H1 (cell line): Measurements from ENCODE around the gene SGCE. TPM values are rescaled to one million over a fixed set of nuclear protein-coding genes. Genes with fewer than 3 reads are reported as not detected.

Experiments
- CTCF ChIA-PET: fragments of 300-600 bp; sonication (Branson Sonifier 250); formaldehyde crosslinking; loops from one replicate; lab custom pipeline; 2021; ENCODE audit not compliant: partially characterized antibody; lab: Charles Lee
- POLR2A ChIA-PET: fragments of 300-600 bp; sonication (Branson Sonifier 250); formaldehyde crosslinking; loops from one replicate; lab custom pipeline; 2021; ENCODE audit warnings: inconsistent platforms; ENCODE audit not compliant: partially characterized antibody; lab: Charles Lee
- DNase-seq, 2 experiments: peaks; one replicate each; pipeline versions ENCODE4 v3.0.0 to v3.0.0-alpha.2; 2010 to 2022; ENCODE audit warnings: low spot score in 2 of 2, low read depth in 1 of 2, mixed read lengths in 1 of 2
- FAIRE-seq: peaks from 2 replicates; lab custom pipeline; 2011; peaks lifted over from hg19 to GRCh38; lab: Jason Lieb, UNC
- H2AFZ ChIP-seq: 2 replicates; pipeline ENCODE4 v1.8.1; 2012; ENCODE audit warnings: low read length, inconsistent platforms
- H2AK5ac ChIP-seq: 2 replicates; pipeline ENCODE4 v1.6.1; 2013; ENCODE audit warnings: low read depth, low read length
- H2BK120ac ChIP-seq: replicated peaks from 2 replicates; pipeline ENCODE3; 2013; ENCODE audit warnings: low read depth, low read length, inconsistent platforms
- H2BK12ac ChIP-seq: 2 replicates; pipeline ENCODE4 v1.6.1; 2013; ENCODE audit warnings: low read depth, low read length
- H2BK15ac ChIP-seq: 2 replicates; pipeline ENCODE4 v1.6.1; 2013; ENCODE audit warnings: low read length
- H2BK20ac ChIP-seq: 2 replicates; pipeline ENCODE4 v1.6.1; 2013; ENCODE audit warnings: low read length
- H2BK5ac ChIP-seq: 2 replicates; pipeline ENCODE4 v1.6.1; 2013; ENCODE audit warnings: low read depth, low read length
- H3K14ac ChIP-seq: 2 replicates; pipeline ENCODE4 v1.6.1; 2013; ENCODE audit warnings: inconsistent platforms; ENCODE audit not compliant: insufficient read length
- H3K18ac ChIP-seq: 2 replicates; pipeline ENCODE4 v1.6.1; 2013; ENCODE audit warnings: low read length; ENCODE audit errors: extremely low read depth
- H3K23ac ChIP-seq: 2 replicates; pipeline ENCODE4 v1.6.1; 2013; ENCODE audit warnings: inconsistent platforms; ENCODE audit not compliant: insufficient read length
- H3K23me2 ChIP-seq: 2 replicates; pipeline ENCODE4 v1.6.1; 2013; ENCODE audit warnings: low read depth, low read length
- H3K27ac ChIP-seq: 2 replicates; pipeline ENCODE4 v1.6.1; 2011; ENCODE audit warnings: low read depth, low read length, inconsistent platforms
- H3K27me3 ChIP-seq, 4 experiments: replicated peaks in 1 of 4; 1 replicate in 1 of 4; 2 replicates in 3 of 4; pipeline versions ENCODE4 v1.6.1 to v1.8.1; 2011 to 2013; ENCODE audit warnings: low read length in 3 of 4, mild to moderate bottlenecking in 3 of 4, inconsistent platforms in 2 of 4, mixed read lengths in 2 of 4, moderate library complexity in 1 of 4; ENCODE audit not compliant: control insufficient read depth in 3 of 4, insufficient read depth in 3 of 4; ENCODE audit errors: extremely low read depth in 1 of 4
- H3K36me3 ChIP-seq, 4 experiments: 2 replicates each; pipeline versions ENCODE4 v1.6.1 to v1.8.1; 2011 to 2013; ENCODE audit warnings: mild to moderate bottlenecking in 4 of 4, low read length in 3 of 4, moderate library complexity in 2 of 4, control low read depth in 1 of 4, inconsistent platforms in 1 of 4; ENCODE audit not compliant: insufficient read depth in 4 of 4, control insufficient read depth in 2 of 4
- H3K4ac ChIP-seq: replicated peaks from 2 replicates; pipeline ENCODE3; 2013; ENCODE audit warnings: low read length, low read depth, mixed read lengths, inconsistent platforms; ENCODE audit not compliant: insufficient read length
- H3K4me1 ChIP-seq, 4 experiments: replicated peaks in 1 of 4; 1 replicate in 1 of 4; 2 replicates in 3 of 4; pipeline versions ENCODE4 v1.6.1 to v1.8.1; 2011 to 2013; ENCODE audit warnings: low read length in 3 of 4, inconsistent platforms in 2 of 4, mixed read lengths in 1 of 4; ENCODE audit not compliant: insufficient read depth in 4 of 4, control insufficient read depth in 3 of 4
- H3K4me2 ChIP-seq, 2 experiments: 2 replicates each; pipeline versions ENCODE4 v1.6.1 to v1.8.1; 2011 to 2013; ENCODE audit warnings: low read depth in 2 of 2, low read length in 2 of 2, control low read depth in 1 of 2, inconsistent platforms in 1 of 2, mild to moderate bottlenecking in 1 of 2; ENCODE audit not compliant: insufficient read depth in 1 of 2
- H3K4me3 ChIP-seq, 4 experiments: fragments of 200-600, 300-600 bp in 1 of 4; sonication (generic), shearing (Covaris generic), sonication (Bioruptor Twin) in 1 of 4; 2 replicates each; pipeline versions ENCODE4 v1.5.1 to v1.8.1; 2011 to 2016; ENCODE audit warnings: low read length in 4 of 4, low read depth in 3 of 4, control low read depth in 2 of 4, inconsistent platforms in 2 of 4, mild to moderate bottlenecking in 2 of 4, mixed read lengths in 1 of 4, moderate library complexity in 1 of 4; ENCODE audit not compliant: insufficient read depth in 2 of 4; ENCODE audit errors: extremely low read depth in 1 of 4
- H3K56ac ChIP-seq: replicated peaks from 2 replicates; pipeline ENCODE3; 2013; ENCODE audit warnings: low read depth, mild to moderate bottlenecking, mixed read lengths, low read length, inconsistent platforms; ENCODE audit not compliant: insufficient read length
- H3K79me1 ChIP-seq: 2 replicates; pipeline ENCODE4 v1.6.1; 2013; ENCODE audit warnings: low read depth, low read length, control low read depth
- H3K79me2 ChIP-seq, 2 experiments: 2 replicates each; pipeline versions ENCODE4 v1.6.1 to v1.8.1; 2012 to 2013; ENCODE audit warnings: low read length in 2 of 2, mild to moderate bottlenecking in 2 of 2, inconsistent platforms in 1 of 2; ENCODE audit not compliant: insufficient read depth in 2 of 2, control insufficient read depth in 1 of 2
- H3K9ac ChIP-seq, 4 experiments: replicated peaks in 1 of 4; 1 replicate in 1 of 4; 2 replicates in 3 of 4; pipeline versions ENCODE4 v1.6.1 to v1.8.1; 2011 to 2013; ENCODE audit warnings: low read depth in 3 of 4, low read length in 3 of 4, control low read depth in 2 of 4, mild to moderate bottlenecking in 2 of 4, moderate library complexity in 2 of 4, inconsistent platforms in 1 of 4; ENCODE audit errors: extremely low read depth in 1 of 4
- H3K9me3 ChIP-seq, 2 experiments: 2 replicates each; pipeline versions ENCODE4 v1.6.1 to v1.8.1; 2012 to 2013; ENCODE audit warnings: mild to moderate bottlenecking in 2 of 2, moderate library complexity in 2 of 2, control low read depth in 1 of 2, inconsistent platforms in 1 of 2, low read depth in 1 of 2, low read length in 1 of 2, mixed read lengths in 1 of 2; ENCODE audit not compliant: insufficient read depth in 2 of 2
- H4K20me1 ChIP-seq, 2 experiments: replicated peaks in 1 of 2; 2 replicates each; pipeline versions ENCODE3 to v1.8.1; 2011 to 2013; ENCODE audit warnings: inconsistent platforms in 2 of 2, low read length in 2 of 2, mild to moderate bottlenecking in 1 of 2; ENCODE audit not compliant: insufficient read depth in 2 of 2, control insufficient read depth in 1 of 2
- H4K5ac ChIP-seq: 2 replicates; pipeline ENCODE4 v1.6.1; 2013; ENCODE audit warnings: low read length, low read depth, mixed read lengths, inconsistent platforms; ENCODE audit not compliant: insufficient read length
- H4K8ac ChIP-seq: 2 replicates; pipeline ENCODE4 v1.8.0; 2013; ENCODE audit warnings: mild to moderate bottlenecking, moderate library complexity, low read length, inconsistent platforms; ENCODE audit not compliant: insufficient read depth; ENCODE audit errors: extremely low read depth
- H4K91ac ChIP-seq: replicated peaks from 2 replicates; pipeline ENCODE3; 2013; ENCODE audit warnings: low read length, mixed read lengths, inconsistent platforms; ENCODE audit not compliant: insufficient read length
- ASH2L ChIP-seq: fragments of 200-600, 300-600 bp; sonication (generic); IDR thresholded peaks from one replicate; pipeline ENCODE4 v1.7.1; 2017; ENCODE audit warnings: low read length
- BCL11A ChIP-seq, 2 experiments: IDR thresholded peaks; one replicate each; pipeline ENCODE4 v1.6.1; 2011; ENCODE audit warnings: low read depth in 2 of 2, low read length in 2 of 2, mild to moderate bottlenecking in 2 of 2
- FOSL1 ChIP-seq: IDR thresholded peaks from 2 replicates; pipeline ENCODE4 v1.6.1; 2011; ENCODE audit warnings: mild to moderate bottlenecking, low read depth, low read length, moderate library complexity; ENCODE audit not compliant: insufficient read depth
- HDAC6 ChIP-seq: IDR thresholded peaks from one replicate; pipeline ENCODE4 v1.7.1; 2012; ENCODE audit warnings: low read depth, mild to moderate bottlenecking, inconsistent platforms, low read length, moderate library complexity
- KDM5A ChIP-seq: fragments of 200-600 bp; IDR thresholded peaks from 2 replicates; pipeline ENCODE4 v1.7.1; 2012; ENCODE audit warnings: mild to moderate bottlenecking, low read length, inconsistent platforms, mixed read lengths
- NRF1 ChIP-seq: IDR thresholded peaks from 2 replicates; pipeline ENCODE4 v1.6.1; 2011; ENCODE audit warnings: mild to moderate bottlenecking, low read depth, low read length, improper control_type of control experiment
- PHF8 ChIP-seq: fragments of 200-600 bp; sonication (generic); conservative IDR thresholded peaks from 2 replicates; pipeline ENCODE4 v1.7.1; 2012; ENCODE audit warnings: low read depth, mild to moderate bottlenecking, inconsistent platforms, low read length, moderate library complexity
- SAP30 ChIP-seq: fragments of 300-600 bp; sonication (generic); IDR thresholded peaks from 2 replicates; pipeline ENCODE4 v1.7.1; 2012; ENCODE audit warnings: low read length, moderate library complexity, mild to moderate bottlenecking, inconsistent platforms; ENCODE audit not compliant: insufficient read depth, insufficient replicate concordance
- SIN3A ChIP-seq, 2 experiments: IDR thresholded peaks in 1 of 2; conservative IDR thresholded peaks in 1 of 2; 2 replicates each; pipeline ENCODE4 v1.6.1; 2011 to 2012; ENCODE audit warnings: low read length in 2 of 2, improper control_type of control experiment in 1 of 2, low read depth in 1 of 2, mild to moderate bottlenecking in 1 of 2
- TAF1 ChIP-seq: IDR thresholded peaks from 2 replicates; pipeline ENCODE4 v1.6.1; 2011; ENCODE audit warnings: mild to moderate bottlenecking, low read depth, low read length
- YY1 ChIP-seq: IDR thresholded peaks from 2 replicates; pipeline ENCODE4 v1.6.1; 2011; ENCODE audit warnings: low read depth, mild to moderate bottlenecking, low read length
- WGBS, 2 experiments: shearing (Covaris generic) in 1 of 2; methylation state at CpG; one replicate each; pipeline versions ENCODE4 v1.1.6 to v1.1.7; 2013 to 2015; ENCODE audit warnings: low lambda C conversion rate in 2 of 2, mixed read lengths in 2 of 2, inconsistent platforms in 1 of 2, low coverage in 1 of 2, missing lambda C conversion rate in 1 of 2; ENCODE audit not compliant: insufficient replicate concordance in 2 of 2, insufficient coverage in 1 of 2, insufficient read length in 1 of 2; ENCODE audit errors: extremely low coverage in 1 of 2, missing lambda C conversion rate in 1 of 2; 5-methylcytosine and 5-hydroxymethylcytosine counted together
- polyA plus RNA-seq, 7 experiments: library from polyadenylated mRNA; depleted of rRNA in 3 of 7; stranded (reverse) in 5 of 7; unstranded in 2 of 7; fragments of >200 nt in 5 of 7; fragments of 200-250 nt in 2 of 7; gene quantifications; 1 replicate in 5 of 7; 2 replicates in 1 of 7; 4 replicates in 1 of 7; pipeline versions ENCODE4 v1.2.1 to v1.2.3, GENCODE V29; 2011 to 2013; ENCODE audit warnings: missing spikeins in 2 of 7, mixed read lengths in 2 of 7
- total RNA-seq: library from RNA; stranded (reverse); fragmentation: NEBNext Ultra II Directional; extraction: Animal tissue kit (Norgen Biotek cat#: 25700); gene quantifications from 2 replicates; pipeline ENCODE4 v1.2.1, GENCODE V29; 2021
- TF ChIP-seq, protein P1 (sequence below): IDR thresholded peaks from 2 replicates; pipeline ENCODE4 v1.6.1; 2012; ENCODE audit warnings: low read length, inconsistent platforms

The SGCE gene
- total and polyA plus RNA-seq, 2 of the 8 experiments (the other 6 are each of a cell fraction or from before 2014, with no cell fraction given), result 12.8 to 25.0 TPM

DNA sequence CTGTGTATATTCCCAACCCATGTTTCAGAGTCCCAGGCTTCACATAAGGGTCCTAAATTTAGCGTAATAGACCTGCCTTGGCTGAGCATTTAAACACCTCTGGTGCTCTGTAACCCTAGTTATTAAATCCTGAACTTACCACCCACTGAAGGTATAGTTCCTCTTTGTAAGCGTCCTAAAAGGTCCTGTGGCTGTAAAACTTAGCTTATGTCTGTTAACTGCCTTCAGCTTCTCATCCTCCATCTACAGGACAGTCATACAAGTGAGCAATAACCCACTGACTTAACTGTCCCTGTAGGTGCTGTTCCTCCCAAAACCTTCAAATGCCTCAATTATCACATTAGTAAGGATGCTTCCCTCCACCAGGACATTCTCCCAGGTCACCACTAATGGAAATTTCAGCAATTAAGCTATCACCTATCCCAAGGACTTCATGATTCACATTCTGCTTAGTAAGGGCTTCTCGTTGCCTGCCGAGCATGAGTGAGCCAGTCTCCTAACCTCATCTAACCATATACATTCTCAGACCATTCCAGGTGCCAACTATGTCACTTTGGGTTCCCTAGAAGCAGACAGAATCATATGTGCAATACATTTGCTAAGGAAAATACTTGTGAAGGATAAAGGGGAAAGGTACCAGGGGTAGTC is 90.6 kb downstream of the SGCE start:
- H2BK12ac ChIP-seq, result no peak overlapping the region
- no peaks in the 10 kb centered on the region for H3K4me1 ChIP-seq
- H4K91ac ChIP-seq, result no peak overlapping the region
- no peak overlapping the region for H4K8ac ChIP-seq
- H3K23me2 ChIP-seq, result no peaks in the 10 kb centered on the region
- no peaks in the 10 kb centered on the region for H4K20me1 ChIP-seq
- no peak overlapping the region for H3K56ac ChIP-seq
- POLR2A ChIA-PET, result no interaction called here
- no peaks in the 10 kb centered on the region for H3K79me2 ChIP-seq
- no peaks in the 10 kb centered on the region for H3K79me1 ChIP-seq
- H3K36me3 ChIP-seq, result no peaks in the 10 kb centered on the region; a peak in 1 of 8 replicates
- H2BK20ac ChIP-seq, result no peak overlapping the region
- H3K14ac ChIP-seq, result no peak overlapping the region
- no peak overlapping the region for H3K9ac ChIP-seq
- no peak overlapping the region for H3K4me3 ChIP-seq
- H4K5ac ChIP-seq, result no peak overlapping the region
- no peak overlapping the region for H2BK5ac ChIP-seq
- H2AFZ ChIP-seq, result no peak overlapping the region
- CTCF ChIA-PET, result no interaction called here
- H3K27ac ChIP-seq, result no peak overlapping the region
- no peaks in the 10 kb centered on the region for H3K9me3 ChIP-seq
- WGBS, 2 experiments, result 92% methylated on average over 4 of the region's 4 CpGs; no CpG with 5 or more reads in 1 of the 2 experiments
- H2BK15ac ChIP-seq, result no peak overlapping the region
- no peak overlapping the region for H3K4me2 ChIP-seq
- no peaks in the 10 kb centered on the region for H3K27me3 ChIP-seq
- no peak overlapping the region for H2BK120ac ChIP-seq
- no peak overlapping the region for H3K4ac ChIP-seq
- DNase-seq, result no peak
- no peak overlapping the region for H3K23ac ChIP-seq
- no peak overlapping the region for H3K18ac ChIP-seq
- H2AK5ac ChIP-seq, result no peak overlapping the region
- no peak for FAIRE-seq
- TF ChIP-seq ASH2L (no peak), FOSL1 (no peak), YY1 (no peak), NRF1 (no peak), SIN3A (conservative IDR thresholded peaks at IDR 0.05 in 1 of 2, IDR thresholded peaks at IDR 0.05 in 1 of 2; ENCODE audit: low read depth in 1 of 2, low read length in 2 of 2) (no peak), PHF8 (no peak), BCL11A (IDR thresholded peaks at IDR 0.05; ENCODE audit: low read depth in 2 of 2, low read length in 2 of 2) (no peak), KDM5A (no peak), HDAC6 (no peak), TAF1 (no peak), SAP30 (no peak)
- TF ChIP-seq, protein P1, sequence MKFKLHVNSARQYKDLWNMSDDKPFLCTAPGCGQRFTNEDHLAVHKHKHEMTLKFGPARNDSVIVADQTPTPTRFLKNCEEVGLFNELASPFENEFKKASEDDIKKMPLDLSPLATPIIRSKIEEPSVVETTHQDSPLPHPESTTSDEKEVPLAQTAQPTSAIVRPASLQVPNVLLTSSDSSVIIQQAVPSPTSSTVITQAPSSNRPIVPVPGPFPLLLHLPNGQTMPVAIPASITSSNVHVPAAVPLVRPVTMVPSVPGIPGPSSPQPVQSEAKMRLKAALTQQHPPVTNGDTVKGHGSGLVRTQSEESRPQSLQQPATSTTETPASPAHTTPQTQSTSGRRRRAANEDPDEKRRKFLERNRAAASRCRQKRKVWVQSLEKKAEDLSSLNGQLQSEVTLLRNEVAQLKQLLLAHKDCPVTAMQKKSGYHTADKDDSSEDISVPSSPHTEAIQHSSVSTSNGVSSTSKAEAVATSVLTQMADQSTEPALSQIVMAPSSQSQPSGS, result no peak
